Thoracic aorta (tissue), 2 donors: ENCODE measurements around the gene TNPO1. TPM values are rescaled to one million over a fixed set of nuclear protein-coding genes. Genes with fewer than 3 reads are reported as not detected.

ENCODE experiments used
- ATAC-seq: fragments of 150-250 bp; one replicate; pipeline ENCODE4 v1.8.0; 2017; ENCODE audit warnings: low read depth; ENCODE audit not compliant: insufficient number of reproducible peaks, low FRiP score
- DNase-seq: peaks from one replicate; pipeline ENCODE4 v3.0.0-alpha.2; 2020; ENCODE audit warnings: low spot score
- H3K27ac ChIP-seq, 2 donors: fragments of 200-600 bp; sonication (generic); 1 replicate in 1 of 2; 2 replicates in 1 of 2; pipeline ENCODE4 v1.5.1; 2016; ENCODE audit warnings: mild to moderate bottlenecking in 2 of 2, moderate library complexity in 2 of 2
- H3K27me3 ChIP-seq: fragments of 200-600 bp; sonication (generic); replicated peaks from 2 replicates; pipeline ENCODE4 v1.6.0; 2016; ENCODE audit warnings: mild to moderate bottlenecking; ENCODE audit not compliant: insufficient read depth
- H3K36me3 ChIP-seq: fragments of 200-600 bp; sonication (generic); one replicate; pipeline ENCODE4 v1.5.1; 2016
- H3K4me1 ChIP-seq, 2 donors: fragments of 200-600 bp; sonication (generic); 1 replicate in 1 of 2; 2 replicates in 1 of 2; pipeline versions ENCODE4 v1.5.1 to v1.6.0; 2016; ENCODE audit warnings: low read depth in 2 of 2, mild to moderate bottlenecking in 1 of 2; ENCODE audit not compliant: control insufficient read depth in 1 of 2
- H3K4me3 ChIP-seq: fragments of 200-600 bp; sonication (generic); 2 replicates; pipeline ENCODE4 v1.5.1; 2016; ENCODE audit warnings: mild to moderate bottlenecking
- H3K9me3 ChIP-seq: fragments of 200-600 bp; sonication (generic); 2 replicates; pipeline ENCODE4 v1.5.1; 2016
- CTCF ChIP-seq: fragments of 200-600 bp; sonication (generic); IDR thresholded peaks from one replicate; pipeline ENCODE4 v1.5.1; 2019; ENCODE audit warnings: antibody characterized with exemption
- total RNA-seq, 2 donors: library from RNA; depleted of rRNA; stranded (reverse); fragments of >200 nt; gene quantifications; one replicate each; pipeline versions ENCODE4 v1.1.0 to v1.2.3, GENCODE V29; 2016

Gene TNPO1
- total RNA-seq, 2 donors from 2014 or later = 75.8 to 150 TPM

- DNase-seq (no peak), ATAC-seq (no peak)
- Histone ChIP-seq H3K4me3 (no peak overlapping the region), H3K36me3 (no peaks in the 10 kb centered on the region), H3K27me3 (no peaks in the 10 kb centered on the region), H3K4me1 (peaks cover 29 to 55% of the 10 kb centered on the region in 2 donors), H3K9me3 (no peaks in the 10 kb centered on the region), H3K27ac (peak overlapping the region; percentile 13 to 65)
- no peak for TF ChIP-seq CTCF
Measured at GRCh38 chr5:72837524-72838096, 21.1 kb downstream of the TNPO1 start.

GRCh38 chr5:72840041-72840440 lies 23.6 kb downstream of the TNPO1 start:
- DNase-seq (no peak), ATAC-seq (no peak)
- peaks cover 38 to 73% of the 10 kb centered on the region in 2 donors for H3K4me1 ChIP-seq
- H3K9me3 ChIP-seq = no peaks in the 10 kb centered on the region
- no peak for TF ChIP-seq CTCF
- H3K27me3 ChIP-seq = no peaks in the 10 kb centered on the region
- H3K36me3 ChIP-seq = no peaks in the 10 kb centered on the region
- H3K27ac ChIP-seq = peak overlapping the region in 1 of 2 donors; percentile 65
- H3K4me3 ChIP-seq = no peak overlapping the region

GRCh38 chr5:72841756-72842535 lies 25.5 kb downstream of the TNPO1 start:
- no peak for TF ChIP-seq CTCF
- H3K36me3 ChIP-seq = no peaks in the 10 kb centered on the region
- no peak overlapping the region for H3K27ac ChIP-seq
- peaks cover 43 to 88% of the 10 kb centered on the region in 2 donors for H3K4me1 ChIP-seq
- ATAC-seq (no peak), DNase-seq (no peak)
- H3K27me3 ChIP-seq = no peaks in the 10 kb centered on the region
- H3K4me3 ChIP-seq = no peak overlapping the region
- H3K9me3 ChIP-seq = no peaks in the 10 kb centered on the region

- H3K36me3 ChIP-seq = no peaks in the 10 kb centered on the region
- no peaks in the 10 kb centered on the region for H3K27me3 ChIP-seq
- no peak overlapping the region for H3K27ac ChIP-seq
- TF ChIP-seq CTCF = no peak
- no peaks in the 10 kb centered on the region for H3K9me3 ChIP-seq
- peaks cover 44 to 89% of the 10 kb centered on the region in 2 donors for H3K4me1 ChIP-seq
- no peak overlapping the region for H3K4me3 ChIP-seq
- ATAC-seq = peak; percentile 17
- DNase-seq = no peak
Measured at GRCh38 chr5:72842816-72843215, 26.4 kb downstream of the TNPO1 start.

GRCh38 chr5:72844218-72844603 lies 27.8 kb downstream of the TNPO1 start:
- Histone ChIP-seq H3K36me3 (no peaks in the 10 kb centered on the region), H3K4me1 (peaks cover 37 to 75% of the 10 kb centered on the region in 2 donors), H3K9me3 (no peaks in the 10 kb centered on the region), H3K4me3 (no peak overlapping the region), H3K27me3 (no peaks in the 10 kb centered on the region), H3K27ac (no peak overlapping the region)
- TF ChIP-seq CTCF = no peak
- DNase-seq (no peak), ATAC-seq (no peak)
